ENCODE data around the gene EBLN1.

The EBLN1 gene

DNA sequence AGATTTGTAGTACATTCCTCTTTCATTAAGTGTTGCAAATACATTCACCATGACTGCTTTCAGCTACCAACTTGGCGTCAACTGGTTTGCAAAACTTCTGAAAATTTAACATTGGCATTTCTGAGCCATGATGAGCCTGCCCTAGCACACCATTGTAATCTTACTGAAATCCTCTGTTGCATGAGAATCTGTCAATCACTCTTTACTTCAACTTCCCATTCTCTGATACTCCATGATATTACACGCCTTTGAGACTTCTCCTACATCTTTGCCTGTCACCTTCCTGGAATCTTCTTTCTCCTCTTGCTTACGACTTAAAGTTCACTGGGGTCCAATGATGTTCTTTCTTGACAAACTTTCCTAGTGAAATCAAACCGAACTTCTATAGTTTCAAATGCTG lies 32.2 kb downstream of the EBLN1 start:
- no peak for DNase-seq
- H3K9me3 Mint-ChIP-seq = peaks cover 10% of the 10 kb centered on the region
- H3K36me3 Mint-ChIP-seq (ENCODE audit: low read depth) = no peaks in the 10 kb centered on the region
- H3K4me1 Mint-ChIP-seq = peaks cover 4% of the 10 kb centered on the region
- TF ChIP-seq, protein P1, sequence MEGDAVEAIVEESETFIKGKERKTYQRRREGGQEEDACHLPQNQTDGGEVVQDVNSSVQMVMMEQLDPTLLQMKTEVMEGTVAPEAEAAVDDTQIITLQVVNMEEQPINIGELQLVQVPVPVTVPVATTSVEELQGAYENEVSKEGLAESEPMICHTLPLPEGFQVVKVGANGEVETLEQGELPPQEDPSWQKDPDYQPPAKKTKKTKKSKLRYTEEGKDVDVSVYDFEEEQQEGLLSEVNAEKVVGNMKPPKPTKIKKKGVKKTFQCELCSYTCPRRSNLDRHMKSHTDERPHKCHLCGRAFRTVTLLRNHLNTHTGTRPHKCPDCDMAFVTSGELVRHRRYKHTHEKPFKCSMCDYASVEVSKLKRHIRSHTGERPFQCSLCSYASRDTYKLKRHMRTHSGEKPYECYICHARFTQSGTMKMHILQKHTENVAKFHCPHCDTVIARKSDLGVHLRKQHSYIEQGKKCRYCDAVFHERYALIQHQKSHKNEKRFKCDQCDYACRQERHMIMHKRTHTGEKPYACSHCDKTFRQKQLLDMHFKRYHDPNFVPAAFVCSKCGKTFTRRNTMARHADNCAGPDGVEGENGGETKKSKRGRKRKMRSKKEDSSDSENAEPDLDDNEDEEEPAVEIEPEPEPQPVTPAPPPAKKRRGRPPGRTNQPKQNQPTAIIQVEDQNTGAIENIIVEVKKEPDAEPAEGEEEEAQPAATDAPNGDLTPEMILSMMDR (IDR thresholded peaks at IDR 0.05) = no peak
- no peak overlapping the region for H3K27ac Mint-ChIP-seq
- H3K27me3 Mint-ChIP-seq (ENCODE audit: low read depth, poor library complexity) = peaks cover 7% of the 10 kb centered on the region
- H3K4me3 Mint-ChIP-seq = no peak overlapping the region

- Mint-ChIP-seq H3K9me3 (peaks cover 19% of the 10 kb centered on the region), H3K27me3 (ENCODE audit: low read depth, poor library complexity) (peaks cover 7% of the 10 kb centered on the region), H3K4me3 (no peak overlapping the region), H3K36me3 (ENCODE audit: low read depth) (peaks cover 3% of the 10 kb centered on the region), H3K27ac (no peak overlapping the region), H3K4me1 (peaks cover 4% of the 10 kb centered on the region)
- TF ChIP-seq, protein P1 (IDR thresholded peaks at IDR 0.05) = no peak
- DNase-seq = no peak
These were observed 33.9 kb downstream of the EBLN1 start for GRCh38 chr10:22183771-22184461.

- no peak for DNase-seq
- Mint-ChIP-seq H3K9me3 (peaks cover 19% of the 10 kb centered on the region), H3K4me3 (no peak overlapping the region), H3K36me3 (ENCODE audit: low read depth) (peaks cover 3% of the 10 kb centered on the region), H3K27me3 (ENCODE audit: low read depth, poor library complexity) (peaks cover 15% of the 10 kb centered on the region), H3K27ac (no peak overlapping the region), H3K4me1 (no peaks in the 10 kb centered on the region)
- TF ChIP-seq, protein P1 (IDR thresholded peaks at IDR 0.05) = no peak
These were observed 37.1 kb downstream of the EBLN1 start for GRCh38 chr10:22180724-22181123.

- Mint-ChIP-seq H3K36me3 (ENCODE audit: low read depth) (no peaks in the 10 kb centered on the region), H3K27ac (no peak overlapping the region), H3K9me3 (peaks cover 24% of the 10 kb centered on the region), H3K4me3 (no peak overlapping the region), H3K27me3 (ENCODE audit: low read depth, poor library complexity) (peaks cover 8% of the 10 kb centered on the region), H3K4me1 (no peaks in the 10 kb centered on the region)
- TF ChIP-seq, protein P1 (IDR thresholded peaks at IDR 0.05) = no peak
- no peak for DNase-seq
These were observed 43.4 kb downstream of the EBLN1 start for GRCh38 chr10:22174442-22174841.

- Mint-ChIP-seq H3K27me3 (ENCODE audit: low read depth, poor library complexity) (peaks cover 1% of the 10 kb centered on the region), H3K4me1 (no peaks in the 10 kb centered on the region), H3K27ac (no peak overlapping the region), H3K9me3 (peaks cover 31% of the 10 kb centered on the region), H3K4me3 (no peak overlapping the region), H3K36me3 (ENCODE audit: low read depth) (no peaks in the 10 kb centered on the region)
- DNase-seq = no peak
- TF ChIP-seq, protein P1 (IDR thresholded peaks at IDR 0.05) = no peak
These were observed 46.7 kb downstream of the EBLN1 start for GRCh38 chr10:22171131-22171530.

DNA sequence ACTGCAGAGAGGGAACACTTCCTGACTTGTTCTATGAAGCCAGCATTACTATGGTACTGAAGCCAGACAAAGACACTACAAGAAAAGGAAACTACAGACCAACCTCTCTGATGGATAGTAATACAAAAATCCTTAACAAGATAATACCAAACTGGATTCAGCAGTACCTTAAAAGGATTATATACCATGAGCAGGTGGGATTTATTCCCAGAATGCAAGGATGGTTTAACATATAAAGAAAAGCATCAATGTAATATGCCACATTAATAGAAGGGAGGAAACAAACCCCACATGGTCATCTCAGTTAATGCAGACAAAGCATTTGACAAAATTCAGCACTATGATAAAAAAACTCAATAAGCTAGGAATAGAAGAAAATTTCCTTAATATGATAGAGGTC lies 47.2 kb downstream of the EBLN1 start:
- no peak overlapping the region for H3K4me3 Mint-ChIP-seq
- TF ChIP-seq, protein P1 (IDR thresholded peaks at IDR 0.05) = no peak
- peaks cover 31% of the 10 kb centered on the region for H3K9me3 Mint-ChIP-seq
- no peaks in the 10 kb centered on the region for H3K4me1 Mint-ChIP-seq
- H3K27me3 Mint-ChIP-seq (ENCODE audit: low read depth, poor library complexity) = no peaks in the 10 kb centered on the region
- DNase-seq = no peak
- H3K36me3 Mint-ChIP-seq (ENCODE audit: low read depth) = no peaks in the 10 kb centered on the region
- no peak overlapping the region for H3K27ac Mint-ChIP-seq
